Right atrium auricular region (tissue), 2 donors: ENCODE results near the gene CAMK1D. TPM values are rescaled to one million over a fixed set of nuclear protein-coding genes. Genes with fewer than 3 reads are reported as not detected.

ENCODE experiments used
- DNase-seq: peaks from one replicate; pipeline ENCODE4 v3.0.0-alpha.2; 2019; ENCODE audit warnings: low spot score
- H3K27ac ChIP-seq, 2 donors: fragments of 200-600 bp; sonication (generic); 1 replicate in 1 of 2; 2 replicates in 1 of 2; pipeline ENCODE4 v1.5.1; 2016 to 2019
- H3K27me3 ChIP-seq, 2 donors: fragments of 200-600 bp; sonication (generic); one replicate each; pipeline versions ENCODE4 v1.5.1 to v1.6.0; 2017 to 2019
- H3K36me3 ChIP-seq: fragments of 200-600 bp; sonication (generic); one replicate; pipeline ENCODE4 v1.5.1; 2016
- H3K4me1 ChIP-seq, 2 donors: fragments of 200-600 bp; sonication (generic); one replicate each; pipeline versions ENCODE4 v1.5.1 to v1.6.0; 2017 to 2019
- H3K4me3 ChIP-seq, 2 donors: fragments of 200-600 bp; sonication (generic); 1 replicate in 1 of 2; 2 replicates in 1 of 2; pipeline ENCODE4 v1.5.1; 2017 to 2019; ENCODE audit warnings: mild to moderate bottlenecking in 1 of 2, moderate library complexity in 1 of 2
- H3K9me3 ChIP-seq, 2 donors: fragments of 200-600 bp; sonication (generic); one replicate each; pipeline ENCODE4 v1.5.1; 2019
- total RNA-seq, 2 donors: library from RNA; depleted of rRNA; stranded (reverse); fragments of >200 nt; gene quantifications; one replicate each; pipeline ENCODE4 v1.1.0, GENCODE V29; 2016
- TF ChIP-seq, protein P1 (sequence below), 2 donors: fragments of 200-600 bp; sonication (generic); IDR thresholded peaks; one replicate each; pipeline ENCODE4 v1.5.1; 2019; ENCODE audit warnings: antibody characterized with exemption in 2 of 2

The CAMK1D gene
- total RNA-seq, 2 donors from 2014 or later: 24.5 to 27.2 TPM

DNA sequence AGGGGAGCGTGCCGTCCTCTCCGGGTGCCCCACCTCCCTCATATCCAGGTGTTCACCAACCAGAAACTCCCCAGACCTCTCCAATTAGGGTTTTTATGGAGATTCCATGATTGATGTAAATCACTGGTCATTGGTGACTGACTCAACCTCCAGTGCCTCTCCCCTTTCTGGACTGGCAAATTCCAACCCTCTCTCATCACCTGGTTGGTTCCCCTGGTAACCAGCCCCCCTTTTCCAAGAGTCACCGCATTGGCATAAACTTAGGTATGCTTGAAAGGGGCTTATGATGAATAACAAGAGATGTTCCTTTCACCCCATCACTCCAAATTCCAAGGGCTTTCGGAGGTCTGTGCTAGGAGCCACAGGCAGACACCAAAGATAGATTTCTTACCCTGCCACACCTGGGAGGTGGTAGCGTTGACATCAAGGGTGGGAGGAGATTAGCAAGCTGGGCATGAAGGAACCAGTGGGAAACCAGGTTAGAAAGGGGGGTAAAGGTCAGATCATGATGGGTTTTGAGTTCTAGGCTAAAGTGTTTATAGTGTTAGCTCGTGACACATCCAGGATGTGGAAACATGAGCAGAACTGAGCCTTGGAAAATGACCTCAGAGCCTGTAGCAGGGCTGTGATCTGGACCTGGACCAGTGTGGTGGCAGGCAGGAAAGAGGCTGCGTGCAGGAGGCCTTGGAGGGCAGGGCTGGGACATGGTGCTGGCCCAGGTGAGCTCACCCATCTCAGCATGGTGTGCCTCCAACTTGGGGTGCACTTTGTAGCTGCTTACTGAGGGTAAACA lies 45.1 kb downstream of the CAMK1D start:
- Histone ChIP-seq H3K4me1 (peaks cover 0 to 41% of the 10 kb centered on the region in 2 donors), H3K27ac (no peak overlapping the region), H3K27me3 (no peaks in the 10 kb centered on the region), H3K9me3 (no peaks in the 10 kb centered on the region), H3K4me3 (no peak overlapping the region), H3K36me3 (no peaks in the 10 kb centered on the region)
- no peak for DNase-seq
- TF ChIP-seq, protein P1, sequence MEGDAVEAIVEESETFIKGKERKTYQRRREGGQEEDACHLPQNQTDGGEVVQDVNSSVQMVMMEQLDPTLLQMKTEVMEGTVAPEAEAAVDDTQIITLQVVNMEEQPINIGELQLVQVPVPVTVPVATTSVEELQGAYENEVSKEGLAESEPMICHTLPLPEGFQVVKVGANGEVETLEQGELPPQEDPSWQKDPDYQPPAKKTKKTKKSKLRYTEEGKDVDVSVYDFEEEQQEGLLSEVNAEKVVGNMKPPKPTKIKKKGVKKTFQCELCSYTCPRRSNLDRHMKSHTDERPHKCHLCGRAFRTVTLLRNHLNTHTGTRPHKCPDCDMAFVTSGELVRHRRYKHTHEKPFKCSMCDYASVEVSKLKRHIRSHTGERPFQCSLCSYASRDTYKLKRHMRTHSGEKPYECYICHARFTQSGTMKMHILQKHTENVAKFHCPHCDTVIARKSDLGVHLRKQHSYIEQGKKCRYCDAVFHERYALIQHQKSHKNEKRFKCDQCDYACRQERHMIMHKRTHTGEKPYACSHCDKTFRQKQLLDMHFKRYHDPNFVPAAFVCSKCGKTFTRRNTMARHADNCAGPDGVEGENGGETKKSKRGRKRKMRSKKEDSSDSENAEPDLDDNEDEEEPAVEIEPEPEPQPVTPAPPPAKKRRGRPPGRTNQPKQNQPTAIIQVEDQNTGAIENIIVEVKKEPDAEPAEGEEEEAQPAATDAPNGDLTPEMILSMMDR (IDR thresholded peaks at IDR 0.05): no peak

DNA sequence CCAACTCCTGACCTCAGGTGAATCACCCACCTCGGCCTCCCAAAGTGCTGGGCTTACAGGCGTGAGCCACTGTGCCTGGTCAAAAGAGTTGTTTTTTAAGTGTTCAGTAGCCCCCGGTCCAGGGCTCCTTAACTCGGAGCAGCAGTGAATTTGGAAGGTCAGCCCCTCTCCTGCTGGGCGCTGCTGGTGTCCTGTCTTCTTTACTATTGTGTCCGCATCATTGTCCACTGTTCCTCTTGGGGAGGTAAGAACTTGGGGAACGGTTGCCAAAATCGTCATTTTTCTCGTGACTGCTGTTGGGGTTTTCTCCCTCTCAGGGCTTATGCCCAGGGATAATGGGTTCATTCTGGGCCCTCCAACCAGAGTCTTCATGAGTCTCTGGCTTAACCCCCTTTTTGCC lies 46.7 kb downstream of the CAMK1D start:
- TF ChIP-seq, protein P1 (IDR thresholded peaks at IDR 0.05): no peak
- Histone ChIP-seq H3K4me1 (peaks cover 0 to 24% of the 10 kb centered on the region in 2 donors), H3K27me3 (no peaks in the 10 kb centered on the region), H3K27ac (peak overlapping the region in 1 of 2 donors; percentile 60), H3K36me3 (no peaks in the 10 kb centered on the region), H3K9me3 (no peaks in the 10 kb centered on the region), H3K4me3 (no peak overlapping the region)
- no peak for DNase-seq

DNA sequence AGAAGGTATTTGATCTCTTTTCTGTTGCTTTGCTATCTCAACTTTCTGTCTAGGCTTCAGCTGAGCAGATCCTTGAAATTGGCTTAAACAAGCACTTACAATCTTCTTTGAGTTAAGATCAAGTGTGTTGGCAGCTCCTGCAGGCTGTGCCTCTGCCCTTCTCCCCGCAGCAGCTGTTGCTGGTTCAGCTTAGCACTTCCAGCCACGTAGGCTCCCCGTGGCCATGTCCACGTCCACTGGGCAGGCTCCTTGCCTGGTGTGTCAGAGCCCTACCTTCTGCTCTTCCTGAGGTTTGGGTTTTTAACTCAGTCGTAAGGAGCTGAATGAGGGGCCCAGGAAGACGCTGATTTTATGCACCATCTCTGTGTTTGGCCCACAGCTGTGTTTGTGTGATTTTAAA lies 47.2 kb downstream of the CAMK1D start:
- no peaks in the 10 kb centered on the region for H3K27me3 ChIP-seq
- peaks cover 0 to 20% of the 10 kb centered on the region in 2 donors for H3K4me1 ChIP-seq
- no peak overlapping the region for H3K4me3 ChIP-seq
- TF ChIP-seq, protein P1 (IDR thresholded peaks at IDR 0.05): no peak
- H3K9me3 ChIP-seq: no peaks in the 10 kb centered on the region
- peak; percentile 55 for DNase-seq
- no peaks in the 10 kb centered on the region for H3K36me3 ChIP-seq
- H3K27ac ChIP-seq: peak overlapping the region; percentile 37 to 60

DNA sequence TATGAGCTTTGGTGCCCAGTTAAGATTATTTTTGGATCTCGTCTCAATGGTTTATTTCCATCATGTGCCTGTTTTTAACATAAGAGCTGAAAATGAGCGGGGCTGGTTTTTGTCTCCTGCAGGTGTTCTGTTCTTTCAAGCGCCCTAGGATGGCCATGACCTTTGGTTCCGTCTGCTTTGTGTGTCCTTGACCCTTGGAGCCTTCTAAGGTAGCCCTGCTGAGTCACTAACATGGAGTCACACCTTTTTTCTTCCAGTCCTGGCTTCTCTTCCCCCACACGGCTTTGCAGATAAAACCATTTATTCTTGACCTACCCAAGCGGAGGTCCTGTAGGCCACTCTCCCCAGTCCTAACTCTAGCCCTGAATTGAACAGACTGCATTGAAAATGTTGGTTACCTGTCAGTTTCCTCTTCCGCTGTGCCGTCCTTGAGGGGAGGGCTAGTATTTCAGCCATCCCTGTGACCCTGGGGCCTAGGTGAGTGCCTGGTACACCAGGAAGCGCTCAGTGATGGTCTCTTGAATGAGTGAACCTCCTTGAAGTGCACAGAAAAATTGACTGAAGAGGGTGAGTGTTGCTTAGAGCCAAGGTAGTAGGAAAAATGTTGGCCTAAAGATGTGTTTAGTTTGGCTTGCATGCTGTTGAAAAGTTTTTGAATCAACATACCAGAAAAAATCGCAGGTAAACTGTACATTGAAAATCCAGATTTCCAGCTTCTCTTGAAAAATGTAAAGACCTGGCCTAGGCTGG lies 48.0 kb downstream of the CAMK1D start:
- H3K27me3 ChIP-seq: no peaks in the 10 kb centered on the region
- H3K36me3 ChIP-seq: no peaks in the 10 kb centered on the region
- H3K9me3 ChIP-seq: no peaks in the 10 kb centered on the region
- peaks cover 0 to 19% of the 10 kb centered on the region in 2 donors for H3K4me1 ChIP-seq
- DNase-seq: peak; percentile 44
- TF ChIP-seq, protein P1 (IDR thresholded peaks at IDR 0.05): no peak
- no peak overlapping the region for H3K4me3 ChIP-seq
- peak overlapping the region; percentile 37 to 60 for H3K27ac ChIP-seq

DNA sequence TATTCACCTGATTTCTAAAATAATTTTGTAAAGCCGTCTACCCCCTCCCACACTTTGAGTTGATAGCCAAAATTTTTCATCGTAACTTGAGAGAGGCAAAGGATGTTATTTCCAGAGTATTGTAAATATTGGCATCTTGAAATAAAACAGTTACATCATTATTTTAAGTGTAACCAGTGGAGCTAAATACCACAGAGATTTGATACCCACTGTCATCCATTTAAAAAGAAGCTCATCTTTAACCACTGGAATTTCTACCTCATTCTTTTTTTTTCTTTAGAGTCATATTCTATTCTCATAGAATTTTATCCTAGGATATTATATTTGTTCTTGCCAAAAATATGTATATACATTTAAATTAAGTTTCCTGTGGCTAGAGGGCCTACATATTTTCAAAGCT lies 48.6 kb downstream of the CAMK1D start:
- Histone ChIP-seq H3K36me3 (no peaks in the 10 kb centered on the region), H3K27ac (no peak overlapping the region), H3K4me3 (no peak overlapping the region), H3K9me3 (no peaks in the 10 kb centered on the region), H3K27me3 (no peaks in the 10 kb centered on the region), H3K4me1 (peaks cover 0 to 19% of the 10 kb centered on the region in 2 donors)
- TF ChIP-seq, protein P1 (IDR thresholded peaks at IDR 0.05): no peak
- DNase-seq: no peak
